Measurements from ENCODE around the gene TAAR2.

TAAR2 gene

GRCh38 chr6:132569170-132569569 is 54.9 kb downstream of the TAAR2 start:
- H3K27ac ChIP-seq = no peak overlapping the region
- no peak for TF ChIP-seq CTCF (IDR thresholded peaks at IDR 0.05)
- no peak overlapping the region for H3K4me3 ChIP-seq
- no peak for DNase-seq (ENCODE audit: low spot score)

GRCh38 chr6:132568611-132569010 is 55.5 kb downstream of the TAAR2 start:
- no peak overlapping the region for H3K27ac ChIP-seq
- DNase-seq (ENCODE audit: low spot score) = no peak
- H3K4me3 ChIP-seq = no peak overlapping the region
- no peak for TF ChIP-seq CTCF (IDR thresholded peaks at IDR 0.05)

- H3K27ac ChIP-seq = no peak overlapping the region
- no peak for TF ChIP-seq CTCF (IDR thresholded peaks at IDR 0.05)
- no peak for DNase-seq (ENCODE audit: low spot score)
- H3K4me3 ChIP-seq = no peak overlapping the region
These were observed 56.5 kb downstream of the TAAR2 start for GRCh38 chr6:132567566-132567965.
